ENCODE measurements around the gene ZNF211. TPM values are rescaled to one million over a fixed set of nuclear protein-coding genes. Genes with fewer than 3 reads are reported as not detected.
A peak's percentile ranks its signal among the peaks of the same experiment; 100 is the strongest.

The ZNF211 gene
- total and polyA plus RNA-seq, 9 of the 15 experiments (the other 6 are each of a cell fraction or from before 2014, with no cell fraction given), result 1.3 to 11.6 (median 4.5) TPM

GRCh38 chr19:57599761-57600383 lies 33.1 kb upstream of the ZNF211 start, which contains the start of gene ZNF530:
ZNF530 (plus strand) TSS chr19:57599885; CDS start chr19:57604346, 4,461 bp downstream.
- ChIA-PET POLR2A (interaction anchor here (0.6 kb wide), 1 partner anchor 96 kb away, joined by 3 read pairs; no protein-coding TSS in a partner anchor), CTCF (ENCODE audit: low intra/inter-chr PET ratio) (no interaction called here)
- peaks cover 4% of the 10 kb centered on the region; the same call in 2 of the 3 replicates for H3K36me3 ChIP-seq (ENCODE audit: control insufficient read depth, insufficient read depth, low read length)
- WGBS (ENCODE audit: insufficient coverage, low coverage, missing lambda C conversion rate), result 3% methylated on average over 35 of the region's 53 CpGs
- peaks cover 3% of the 10 kb centered on the region; the same call in 2 of the 3 replicates for H3K79me2 ChIP-seq (ENCODE audit: control insufficient read depth, insufficient read depth, low read length)
- in situ Hi-C loops (cut with MboI), result no loop called here
- H3K27me3 ChIP-seq (ENCODE audit: control insufficient read depth in 2 of 2, insufficient read depth in 2 of 2, low read length in 2 of 2), result no peaks in the 10 kb centered on the region
- BruUV-seq (replicated peaks), result no TSS peak
- H3K9me1 ChIP-seq (ENCODE audit: control insufficient read depth, insufficient read depth, low read length), result no peaks in the 10 kb centered on the region
- peak; percentile 98 for FAIRE-seq
- no peaks in the 10 kb centered on the region for H4K20me1 ChIP-seq (replicated peaks; ENCODE audit: control insufficient read depth, insufficient read depth, low read length)
- ATAC-seq, result peak; percentile 100
- H3K4me3 ChIP-seq, result peak within 1 kb of the TSS; percentile 74
- H3K9me3 ChIP-seq (replicated peaks; ENCODE audit: control insufficient read depth, insufficient read depth, low read depth, low read length), result no peaks in the 10 kb centered on the region; the same call in none of the 2 replicates
- peak within 1 kb of the TSS; percentile 85 for H3K4me2 ChIP-seq (ENCODE audit: insufficient read depth, low read length)
- intact Hi-C loops (cut with micrococcal nuclease), result no loop called here
- peak within 1 kb of the TSS; percentile 54 to 89; a peak in 3 of 4 replicates for H3K9ac ChIP-seq (ENCODE audit: insufficient read depth in 1 of 2, low read depth in 2 of 2, low read length in 2 of 2)
- H2AFZ ChIP-seq (ENCODE audit: low read depth, low read length), result peak within 1 kb of the TSS; percentile 88
- no peak within 1 kb of the TSS; the same call in 2 of the 3 replicates for H3K27ac ChIP-seq (ENCODE audit: extremely low read depth, low read depth, low read length)
- peak; percentile 89 to 94 (median 92) for DNase-seq (ENCODE audit: extremely low read depth in 1 of 4, low spot score in 3 of 4)
- H3K4me1 ChIP-seq (replicated peaks in 1 of 2; ENCODE audit: control insufficient read depth in 2 of 2, insufficient read depth in 2 of 2, low read length in 2 of 2), result peaks cover 0 to 10% of the 10 kb centered on the region in 2 experiments; a peak in 3 of 5 replicates
- TF ChIP-seq, protein P1, sequence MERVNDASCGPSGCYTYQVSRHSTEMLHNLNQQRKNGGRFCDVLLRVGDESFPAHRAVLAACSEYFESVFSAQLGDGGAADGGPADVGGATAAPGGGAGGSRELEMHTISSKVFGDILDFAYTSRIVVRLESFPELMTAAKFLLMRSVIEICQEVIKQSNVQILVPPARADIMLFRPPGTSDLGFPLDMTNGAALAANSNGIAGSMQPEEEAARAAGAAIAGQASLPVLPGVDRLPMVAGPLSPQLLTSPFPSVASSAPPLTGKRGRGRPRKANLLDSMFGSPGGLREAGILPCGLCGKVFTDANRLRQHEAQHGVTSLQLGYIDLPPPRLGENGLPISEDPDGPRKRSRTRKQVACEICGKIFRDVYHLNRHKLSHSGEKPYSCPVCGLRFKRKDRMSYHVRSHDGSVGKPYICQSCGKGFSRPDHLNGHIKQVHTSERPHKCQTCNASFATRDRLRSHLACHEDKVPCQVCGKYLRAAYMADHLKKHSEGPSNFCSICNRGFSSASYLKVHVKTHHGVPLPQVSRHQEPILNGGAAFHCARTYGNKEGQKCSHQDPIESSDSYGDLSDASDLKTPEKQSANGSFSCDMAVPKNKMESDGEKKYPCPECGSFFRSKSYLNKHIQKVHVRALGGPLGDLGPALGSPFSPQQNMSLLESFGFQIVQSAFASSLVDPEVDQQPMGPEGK (CRISPR knock-in tag; IDR thresholded peaks at IDR 0.05; ENCODE audit: borderline replicate concordance), result no peak
- TF ChIP-seq HBP1 (CRISPR knock-in tag; IDR thresholded peaks at IDR 0.05) (no peak), HMG20A (CRISPR knock-in tag; conservative IDR thresholded peaks at IDR 0.05) (no peak), NEUROD1 (IDR thresholded peaks at IDR 0.05; ENCODE audit: borderline replicate concordance, low read depth, low read length, partially characterized antibody) (no peak), ZNF277 (CRISPR knock-in tag; IDR thresholded peaks at IDR 0.05; ENCODE audit: borderline replicate concordance) (no peak), MBD2 (IDR thresholded peaks at IDR 0.05; ENCODE audit: borderline replicate concordance, low read depth) (peak; percentile 69), ZNF280B (CRISPR knock-in tag; IDR thresholded peaks at IDR 0.05) (no peak), GTF2E2 (tag; IDR thresholded peaks at IDR 0.05) (no peak), ZNF431 (CRISPR knock-in tag; IDR thresholded peaks at IDR 0.05) (no peak), THRB (CRISPR knock-in tag; conservative IDR thresholded peaks at IDR 0.05) (no peak), HNRNPK (IDR thresholded peaks at IDR 0.05; ENCODE audit: low read depth, low read length, poor library complexity, severe bottlenecking) (no peak), ATF7 (IDR thresholded peaks at IDR 0.05) (peak; percentile 58; the same call in 1 of the 2 replicates), L3MBTL2 (IDR thresholded peaks at IDR 0.05) (peak; percentile 68), ARID2 (IDR thresholded peaks at IDR 0.05) (no peak)

All from K562 (cell line).